Measurements from ENCODE around the gene RAB3B. TPM values are rescaled to one million over a fixed set of nuclear protein-coding genes. Genes with fewer than 3 reads are reported as not detected.

The RAB3B gene
- total and polyA plus RNA-seq, 5 donors from 2014 or later: not detected

DNA sequence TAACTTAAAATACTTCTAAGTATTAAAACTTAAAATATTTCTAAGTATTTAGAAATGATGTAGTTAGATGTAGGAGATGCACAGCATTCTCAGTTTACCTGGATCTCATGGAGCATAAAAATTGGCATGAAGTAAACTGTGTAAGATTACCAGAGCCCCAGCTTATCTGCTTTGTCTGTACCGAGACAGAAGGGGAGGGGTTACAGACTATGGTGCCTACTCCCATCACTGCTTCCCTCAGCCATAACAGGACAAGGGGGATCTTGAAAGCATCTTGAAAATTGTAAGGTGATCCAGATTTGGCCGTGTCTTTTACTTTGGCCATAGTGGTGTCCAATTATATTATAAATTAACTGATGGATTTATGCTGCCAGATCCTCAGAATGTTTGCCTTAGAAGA is 130.8 kb downstream of the RAB3B start:
- peaks cover 4% of the 10 kb centered on the region for H3K36me3 ChIP-seq (ENCODE audit: control insufficient read depth, insufficient read depth, low read length)
- H3K9me3 ChIP-seq (ENCODE audit: control insufficient read depth in 2 of 2, low read length in 2 of 2): no peaks in the 10 kb centered on the region
- H3K27ac ChIP-seq (ENCODE audit: insufficient read depth, low read length, poor library complexity, severe bottlenecking): no peak overlapping the region
- H3K36me3 Mint-ChIP-seq: no peaks in the 10 kb centered on the region
- H3K4me3 Mint-ChIP-seq: no peak overlapping the region
- no peaks in the 10 kb centered on the region for H3K9me3 Mint-ChIP-seq
- H3K4me1 Mint-ChIP-seq: peaks cover 22 to 46% (median 33%) of the 10 kb centered on the region in 4 donors
- no peak overlapping the region for H3K27ac Mint-ChIP-seq
- peaks cover 6% of the 10 kb centered on the region for H3K4me1 ChIP-seq (ENCODE audit: control insufficient read depth, insufficient read depth, low read length, poor library complexity, severe bottlenecking)
- ATAC-seq (ENCODE audit: low read depth in 2 of 2): no peak
- no peak for DNase-seq
- no peaks in the 10 kb centered on the region for H3K27me3 Mint-ChIP-seq
- no peak overlapping the region for H3K4me3 ChIP-seq (ENCODE audit: low read depth, low read length)
- H3K27me3 ChIP-seq (ENCODE audit: control insufficient read depth, insufficient read depth, low read length): no peaks in the 10 kb centered on the region

DNA sequence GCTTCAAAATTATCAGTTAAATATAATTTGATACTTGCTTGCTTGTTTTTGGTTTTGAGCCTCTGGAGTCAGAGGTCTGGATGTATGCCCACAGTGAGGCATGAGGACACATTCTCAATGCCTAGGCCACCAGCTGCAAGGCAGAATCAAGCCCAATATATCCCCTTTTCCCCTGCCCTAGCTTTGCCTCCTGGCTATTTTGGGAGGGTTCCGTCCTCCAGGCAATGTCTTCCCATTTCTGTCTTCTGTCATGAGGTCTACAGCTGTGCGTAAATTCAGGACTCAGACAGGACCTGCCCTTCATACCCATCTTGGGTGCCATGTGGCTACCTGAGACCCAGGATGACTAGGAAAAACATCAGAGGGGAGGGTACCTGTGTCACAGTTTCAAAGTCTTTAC is 131.2 kb downstream of the RAB3B start:
- no peak for ATAC-seq (ENCODE audit: low read depth in 2 of 2)

DNA sequence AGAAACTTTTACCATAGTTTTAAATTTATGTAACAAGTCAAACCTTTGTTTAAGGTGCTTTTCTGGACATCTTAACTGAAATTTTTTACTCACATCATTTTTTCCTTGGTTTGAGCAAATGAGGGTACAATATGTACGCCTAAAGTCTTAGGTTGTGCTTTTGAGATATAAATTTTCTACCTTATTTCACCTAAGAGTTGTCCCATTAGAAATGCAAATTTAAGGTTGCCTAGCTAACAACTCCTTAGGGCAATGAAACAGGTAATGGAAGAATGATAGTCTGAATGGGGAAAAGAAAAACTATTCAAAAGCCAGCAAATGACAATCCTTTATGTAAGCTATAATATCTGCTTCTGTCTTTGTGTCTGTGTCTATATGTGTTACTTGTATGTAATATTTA is 131.6 kb downstream of the RAB3B start:
- Mint-ChIP-seq H3K27me3 (no peaks in the 10 kb centered on the region), H3K4me1 (peaks cover 21 to 46% (median 32%) of the 10 kb centered on the region in 4 donors), H3K36me3 (no peaks in the 10 kb centered on the region), H3K4me3 (no peak overlapping the region), H3K9me3 (no peaks in the 10 kb centered on the region), H3K27ac (peak overlapping the region in 1 of 3 donors; percentile 41)
- no peak overlapping the region for H3K27ac ChIP-seq (ENCODE audit: insufficient read depth, low read length, poor library complexity, severe bottlenecking)
- H3K4me3 ChIP-seq (ENCODE audit: low read depth, low read length): no peak overlapping the region
- no peaks in the 10 kb centered on the region for H3K27me3 ChIP-seq (ENCODE audit: control insufficient read depth, insufficient read depth, low read length)
- no peak for DNase-seq
- no peaks in the 10 kb centered on the region for H3K9me3 ChIP-seq (ENCODE audit: control insufficient read depth in 2 of 2, low read length in 2 of 2)
- peaks cover 4% of the 10 kb centered on the region for H3K36me3 ChIP-seq (ENCODE audit: control insufficient read depth, insufficient read depth, low read length)
- H3K4me1 ChIP-seq (ENCODE audit: control insufficient read depth, insufficient read depth, low read length, poor library complexity, severe bottlenecking): peaks cover 5% of the 10 kb centered on the region
- ATAC-seq (ENCODE audit: low read depth in 2 of 2): no peak

More for the DNA sequence above, 131.2 kb downstream of the RAB3B start:
- Histone ChIP-seq H3K36me3 (ENCODE audit: control insufficient read depth, insufficient read depth, low read length) (peaks cover 4% of the 10 kb centered on the region), H3K27me3 (ENCODE audit: control insufficient read depth, insufficient read depth, low read length) (no peaks in the 10 kb centered on the region), H3K9me3 (ENCODE audit: control insufficient read depth in 2 of 2, low read length in 2 of 2) (no peaks in the 10 kb centered on the region), H3K4me1 (ENCODE audit: control insufficient read depth, insufficient read depth, low read length, poor library complexity, severe bottlenecking) (peaks cover 6% of the 10 kb centered on the region), H3K27ac (ENCODE audit: insufficient read depth, low read length, poor library complexity, severe bottlenecking) (no peak overlapping the region), H3K4me3 (ENCODE audit: low read depth, low read length) (no peak overlapping the region)
- H3K4me3 Mint-ChIP-seq: no peak overlapping the region
- no peaks in the 10 kb centered on the region for H3K27me3 Mint-ChIP-seq
- no peaks in the 10 kb centered on the region for H3K36me3 Mint-ChIP-seq
- H3K4me1 Mint-ChIP-seq: peaks cover 22 to 46% (median 33%) of the 10 kb centered on the region in 4 donors
- H3K27ac Mint-ChIP-seq: no peak overlapping the region
- no peaks in the 10 kb centered on the region for H3K9me3 Mint-ChIP-seq
- no peak for DNase-seq

Other genes starting within 250 kb of the RAB3B start
- 143 TPM for gene NRDC, start 112.0 kb downstream of the RAB3B start, total RNA-seq
- 10 to 100 TPM; 62.4 to 77.3 (median 74.0) TPM for gene NRDC, start 112.0 kb downstream of the RAB3B start, polyA plus RNA-seq
- 20.0 TPM for gene KTI12, start 43.1 kb upstream of the RAB3B start, total RNA-seq
- gene KTI12, start 43.1 kb upstream of the RAB3B start, polyA plus RNA-seq: 10 to 100 TPM; 38.8 to 43.1 (median 39.9) TPM
- gene TXNDC12, start 64.5 kb upstream of the RAB3B start, total RNA-seq: 39.9 TPM
- 100 to 1,000 TPM in 2 of 4 donors, 10 to 100 TPM in 2; 89.8 to 114 (median 95.9) TPM for gene TXNDC12, start 64.5 kb upstream of the RAB3B start, polyA plus RNA-seq
- 36.0 TPM for gene BTF3L4, start 65.6 kb upstream of the RAB3B start, total RNA-seq
- 10 to 100 TPM; 67.3 to 92.9 (median 75.3) TPM for gene BTF3L4, start 65.6 kb upstream of the RAB3B start, polyA plus RNA-seq
- 1.6 TPM for gene ZFYVE9, start 151.4 kb upstream of the RAB3B start, total RNA-seq
- 1 to 10 TPM in 1 of 4 donors, under 1 TPM in 3; 0.26 to 1.4 (median 0.70) TPM for gene ZFYVE9, start 151.4 kb upstream of the RAB3B start, polyA plus RNA-seq